Lower lobe of right lung (tissue), 2 donors: ENCODE data around the gene CCR8. TPM values are rescaled to one million over a fixed set of nuclear protein-coding genes. Genes with fewer than 3 reads are reported as not detected.
"Not testable (repeated sequence)": the region's sequence is repeated elsewhere in the genome, so short reads cannot be mapped to it uniquely, and the experiment has no call there.

Experiments used
- ATAC-seq, 2 donors: fragments of 200-7000 bp; cut with Tn5 transposase; one replicate each; pipeline ENCODE4 v1.9.1; 2020 to 2022; ENCODE audit warnings: mild to moderate bottlenecking in 2 of 2, moderate library complexity in 2 of 2
- DNase-seq: peaks from one replicate; pipeline ENCODE4 v3.0.0-alpha.2; 2020
- H3K27ac ChIP-seq: fragments of 200-600 bp; one replicate; pipeline ENCODE4 v1.8.0; 2022
- H3K27me3 ChIP-seq: fragments of 200-600 bp; one replicate; pipeline ENCODE4 v1.8.0; 2022; ENCODE audit warnings: low read depth
- H3K36me3 ChIP-seq: fragments of 200-600 bp; one replicate; pipeline ENCODE4 v1.8.0; 2022; ENCODE audit warnings: mild to moderate bottlenecking
- H3K4me1 ChIP-seq: fragments of 200-600 bp; one replicate; pipeline ENCODE4 v1.8.0; 2022
- H3K4me3 ChIP-seq: fragments of 200-600 bp; one replicate; pipeline ENCODE4 v1.8.0; 2022; ENCODE audit warnings: mild to moderate bottlenecking
- H3K9me3 ChIP-seq: fragments of 200-600 bp; one replicate; pipeline ENCODE4 v1.8.0; 2022
- CTCF ChIP-seq: fragments of 200-600 bp; IDR thresholded peaks from one replicate; pipeline ENCODE4 v1.8.0; 2022; ENCODE audit warnings: antibody characterized with exemption, mild to moderate bottlenecking
- intact Hi-C: fragments of 100-400 bp; cut with DNase I; formaldehyde crosslinking; loops from one replicate; pipeline ENCODE4 v1.11.0; 2022
- total RNA-seq: library from RNA; stranded (reverse); fragmentation: NEBNext Ultra II Directional; extraction: Animal tissue kit (Norgen Biotek cat#: 25700); gene quantifications from one replicate; pipeline ENCODE4 v1.2.1, GENCODE V29; 2021
- donor health status: DM: no; HTN: yes; CAD: no; lungs with severe emphysema.

CCR8 gene
- total RNA-seq, 1 donor from 2014 or later = not detected

GRCh38 chr3:39315420-39315819 is 14.1 kb upstream of the CCR8 start:
- ATAC-seq = no peak
- no peak for TF ChIP-seq CTCF
- no peak overlapping the region for H3K4me3 ChIP-seq
- DNase-seq = no peak
- H3K36me3 ChIP-seq = no peaks in the 10 kb centered on the region
- intact Hi-C loops = no loop called here
- H3K4me1 ChIP-seq = no peaks in the 10 kb centered on the region
- H3K27ac ChIP-seq = no peak overlapping the region
- no peaks in the 10 kb centered on the region for H3K27me3 ChIP-seq
- H3K9me3 ChIP-seq = no peaks in the 10 kb centered on the region

- intact Hi-C loops = no loop called here
- TF ChIP-seq CTCF = no peak
- no peak for ATAC-seq
Measured at GRCh38 chr3:39317571-39318169, 11.8 kb upstream of the CCR8 start.

GRCh38 chr3:39318301-39318700 is 11.2 kb upstream of the CCR8 start:
- Histone ChIP-seq H3K4me3 (no peak overlapping the region), H3K36me3 (no peaks in the 10 kb centered on the region), H3K9me3 (no peaks in the 10 kb centered on the region), H3K4me1 (no peaks in the 10 kb centered on the region), H3K27ac (no peak overlapping the region), H3K27me3 (no peaks in the 10 kb centered on the region)
- TF ChIP-seq CTCF = no peak
- DNase-seq (no peak), ATAC-seq (no peak)
- intact Hi-C loops = no loop called here

More at GRCh38 chr3:39317571-39318169, 11.8 kb upstream of the CCR8 start:
- DNase-seq = no peak
- Histone ChIP-seq H3K4me3 (no peak overlapping the region), H3K9me3 (no peaks in the 10 kb centered on the region), H3K27ac (no peak overlapping the region), H3K36me3 (no peaks in the 10 kb centered on the region), H3K4me1 (no peaks in the 10 kb centered on the region), H3K27me3 (no peaks in the 10 kb centered on the region)

GRCh38 chr3:39319249-39319648 is 10.3 kb upstream of the CCR8 start:
- no peak for DNase-seq
- no peak overlapping the region for H3K4me3 ChIP-seq
- no peaks in the 10 kb centered on the region for H3K4me1 ChIP-seq
- no peak for TF ChIP-seq CTCF
- ATAC-seq = no peak
- no peaks in the 10 kb centered on the region for H3K36me3 ChIP-seq
- no peaks in the 10 kb centered on the region for H3K27me3 ChIP-seq
- H3K27ac ChIP-seq = no peak overlapping the region
- H3K9me3 ChIP-seq = no peaks in the 10 kb centered on the region
- intact Hi-C loops = no loop called here

- H3K27ac ChIP-seq, DNase-seq, H3K27me3 ChIP-seq, intact Hi-C loops, ATAC-seq, H3K36me3 ChIP-seq, H3K9me3 ChIP-seq, H3K4me1 ChIP-seq, H3K4me3 ChIP-seq: not testable (repeated sequence)
Measured at GRCh38 chr3:39321574-39321983, 7.9 kb upstream of the CCR8 start.

GRCh38 chr3:39322209-39322715 is 7.2 kb upstream of the CCR8 start:
- H3K27ac ChIP-seq, intact Hi-C loops, H3K27me3 ChIP-seq, H3K4me3 ChIP-seq, ATAC-seq, H3K36me3 ChIP-seq, H3K9me3 ChIP-seq, H3K4me1 ChIP-seq, DNase-seq: not testable (repeated sequence)
